ENCODE data around the gene GRIP1.

Gene GRIP1

GRCh38 chr12:66674495-66675122, 4.3 kb downstream of the GRIP1 start:
- TF ChIP-seq ZNF274 (IDR thresholded peaks at IDR 0.05; ENCODE audit: low read depth, low read length), result no peak
- no peak overlapping the region for H3K4me3 ChIP-seq (ENCODE audit: low read length)

GRCh38 chr12:66669541-66669940, 9.3 kb downstream of the GRIP1 start:
- no peak overlapping the region for H3K4me3 ChIP-seq (ENCODE audit: low read length)
- no peak for TF ChIP-seq ZNF274 (IDR thresholded peaks at IDR 0.05; ENCODE audit: low read depth, low read length)

GRCh38 chr12:66668311-66668710, 10.6 kb downstream of the GRIP1 start:
- no peak for TF ChIP-seq ZNF274 (IDR thresholded peaks at IDR 0.05; ENCODE audit: low read depth, low read length)
- H3K4me3 ChIP-seq (ENCODE audit: low read length), result no peak overlapping the region

GRCh38 chr12:66667906-66668305, 11.0 kb downstream of the GRIP1 start:
- no peak for TF ChIP-seq ZNF274 (IDR thresholded peaks at IDR 0.05; ENCODE audit: low read depth, low read length)
- no peak overlapping the region for H3K4me3 ChIP-seq (ENCODE audit: low read length)

GRCh38 chr12:66666481-66666880, 12.4 kb downstream of the GRIP1 start:
- TF ChIP-seq ZNF274 (IDR thresholded peaks at IDR 0.05; ENCODE audit: low read depth, low read length), result no peak

GRCh38 chr12:66665435-66665985, 13.4 kb downstream of the GRIP1 start:
- TF ChIP-seq ZNF274 (IDR thresholded peaks at IDR 0.05; ENCODE audit: low read depth, low read length), result no peak
- H3K4me3 ChIP-seq (ENCODE audit: low read length), result no peak overlapping the region

More at GRCh38 chr12:66666481-66666880, 12.4 kb downstream of the GRIP1 start:
- H3K4me3 ChIP-seq (ENCODE audit: low read length), result no peak overlapping the region

GRCh38 chr12:66664076-66664475, 14.8 kb downstream of the GRIP1 start:
- H3K4me3 ChIP-seq (ENCODE audit: low read length), result no peak overlapping the region
- no peak for TF ChIP-seq ZNF274 (IDR thresholded peaks at IDR 0.05; ENCODE audit: low read depth, low read length)

GRCh38 chr12:66663611-66664010, 15.3 kb downstream of the GRIP1 start:
- no peak for TF ChIP-seq ZNF274 (IDR thresholded peaks at IDR 0.05; ENCODE audit: low read depth, low read length)
- H3K4me3 ChIP-seq (ENCODE audit: low read length), result no peak overlapping the region

GRCh38 chr12:66662729-66663128, 16.1 kb downstream of the GRIP1 start:
- TF ChIP-seq ZNF274 (IDR thresholded peaks at IDR 0.05; ENCODE audit: low read depth, low read length), result no peak
- no peak overlapping the region for H3K4me3 ChIP-seq (ENCODE audit: low read length)

- H3K4me3 ChIP-seq (ENCODE audit: low read length), result no peak overlapping the region
- TF ChIP-seq ZNF274 (IDR thresholded peaks at IDR 0.05; ENCODE audit: low read depth, low read length), result no peak
Observed at GRCh38 chr12:66662179-66662578, 16.7 kb downstream of the GRIP1 start.

- H3K4me3 ChIP-seq (ENCODE audit: low read length), result no peak overlapping the region
- no peak for TF ChIP-seq ZNF274 (IDR thresholded peaks at IDR 0.05; ENCODE audit: low read depth, low read length)
Observed at GRCh38 chr12:66661357-66661756, 17.5 kb downstream of the GRIP1 start.

GRCh38 chr12:66653796-66654195, 25.1 kb downstream of the GRIP1 start:
- no peak for TF ChIP-seq ZNF274 (IDR thresholded peaks at IDR 0.05; ENCODE audit: low read depth, low read length)

GRCh38 chr12:66648033-66648735, 30.7 kb downstream of the GRIP1 start:
- no peak overlapping the region for H3K4me3 ChIP-seq (ENCODE audit: low read length)

More at GRCh38 chr12:66653796-66654195, 25.1 kb downstream of the GRIP1 start:
- H3K4me3 ChIP-seq (ENCODE audit: low read length), result no peak overlapping the region

GRCh38 chr12:66647034-66647691, 31.7 kb downstream of the GRIP1 start:
- no peak overlapping the region for H3K4me3 ChIP-seq (ENCODE audit: low read length)
- TF ChIP-seq ZNF274 (IDR thresholded peaks at IDR 0.05; ENCODE audit: low read depth, low read length), result no peak

More at GRCh38 chr12:66648033-66648735, 30.7 kb downstream of the GRIP1 start:
- no peak for TF ChIP-seq ZNF274 (IDR thresholded peaks at IDR 0.05; ENCODE audit: low read depth, low read length)

- no peak for TF ChIP-seq ZNF274 (IDR thresholded peaks at IDR 0.05; ENCODE audit: low read depth, low read length)
- no peak overlapping the region for H3K4me3 ChIP-seq (ENCODE audit: low read length)
Observed at GRCh38 chr12:66644151-66644550, 34.7 kb downstream of the GRIP1 start.
